GM21786 (cell line): ENCODE data around the gene RBM22.

ENCODE experiments used
- ATAC-seq: cut with Tn5 transposase; IDR thresholded peaks from one replicate; pipeline ENCODE4 v1.9.1; 2021; ENCODE audit not compliant: unreplicated experiment

The RBM22 gene

GRCh38 chr5:150653145-150653761 is 47.6 kb downstream of the RBM22 start:
- no peak for ATAC-seq

- no peak for ATAC-seq
Observed at GRCh38 chr5:150651924-150652671, 48.8 kb downstream of the RBM22 start.

GRCh38 chr5:150651382-150651781 is 49.5 kb downstream of the RBM22 start:
- no peak for ATAC-seq

GRCh38 chr5:150650021-150651006 is 50.5 kb downstream of the RBM22 start:
- ATAC-seq: no peak

- ATAC-seq: no peak
Observed at GRCh38 chr5:150649108-150650020, 51.5 kb downstream of the RBM22 start.

GRCh38 chr5:150648294-150649107 is 52.4 kb downstream of the RBM22 start:
- no peak for ATAC-seq

GRCh38 chr5:150647275-150648251 is 53.3 kb downstream of the RBM22 start:
- ATAC-seq: no peak

- no peak for ATAC-seq
Observed at GRCh38 chr5:150645070-150645700, 55.7 kb downstream of the RBM22 start.

- ATAC-seq: no peak
Observed at GRCh38 chr5:150644514-150644913, 56.3 kb downstream of the RBM22 start.

- ATAC-seq: no peak
Observed at GRCh38 chr5:150644058-150644457, 56.8 kb downstream of the RBM22 start.

GRCh38 chr5:150642991-150643710 is 57.7 kb downstream of the RBM22 start:
- ATAC-seq: no peak

GRCh38 chr5:150642567-150642927 is 58.3 kb downstream of the RBM22 start:
- ATAC-seq: no peak

GRCh38 chr5:150641824-150642566 is 58.9 kb downstream of the RBM22 start:
- no peak for ATAC-seq

- ATAC-seq: no peak
Observed at GRCh38 chr5:150641006-150641570, 59.8 kb downstream of the RBM22 start.
